ENCODE results near the gene SARS1.
"Not testable (repeated sequence)": the region's sequence is repeated elsewhere in the genome, so short reads cannot be mapped to it uniquely, and the experiment has no call there.

SARS1 gene

GRCh38 chr1:109193653-109194590 is 19.8 kb upstream of the SARS1 start:
- DNase-seq: peak; percentile 15

DNA sequence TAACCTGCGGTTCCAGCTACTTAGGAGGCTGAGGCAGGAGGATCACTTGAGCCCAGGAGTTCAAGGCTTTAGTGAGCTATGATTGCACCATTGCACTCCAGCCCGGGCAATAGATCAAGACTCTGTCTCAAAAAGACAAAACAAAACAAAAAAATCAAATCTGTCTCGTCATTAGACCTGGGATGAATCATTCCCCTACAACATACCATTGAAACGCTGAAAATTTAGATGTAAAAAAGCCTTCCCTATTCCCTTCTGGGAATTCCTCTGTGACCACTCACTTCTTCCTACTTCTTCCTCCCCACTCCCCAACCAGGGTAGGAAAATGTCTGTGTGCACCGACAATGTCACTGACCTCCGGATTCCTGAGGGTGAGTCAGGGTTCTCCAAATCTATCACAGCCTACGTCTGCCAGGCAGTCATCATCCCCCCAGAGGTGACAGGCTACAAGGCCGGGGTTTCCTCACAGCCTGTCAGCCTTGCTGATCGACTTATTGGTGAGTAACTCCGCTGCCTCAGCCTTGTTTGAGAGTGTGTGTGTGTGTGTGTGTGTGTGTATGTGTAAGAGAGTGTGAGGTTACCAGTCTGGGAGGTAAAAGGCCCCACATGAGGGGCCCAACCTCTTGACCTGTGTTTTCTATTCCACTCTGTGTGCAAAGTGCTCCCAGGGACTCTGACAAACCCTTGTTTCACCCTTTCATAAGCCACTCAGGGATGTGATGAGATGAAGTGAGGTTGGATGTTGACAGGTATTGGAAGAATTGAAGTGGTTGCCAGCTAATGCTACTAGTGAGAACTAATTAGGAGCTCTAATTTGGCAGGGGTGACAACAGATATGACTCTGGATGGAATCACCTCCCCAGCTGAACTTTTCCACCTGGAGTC is 16.3 kb upstream of the SARS1 start:
- no peak for DNase-seq

DNA sequence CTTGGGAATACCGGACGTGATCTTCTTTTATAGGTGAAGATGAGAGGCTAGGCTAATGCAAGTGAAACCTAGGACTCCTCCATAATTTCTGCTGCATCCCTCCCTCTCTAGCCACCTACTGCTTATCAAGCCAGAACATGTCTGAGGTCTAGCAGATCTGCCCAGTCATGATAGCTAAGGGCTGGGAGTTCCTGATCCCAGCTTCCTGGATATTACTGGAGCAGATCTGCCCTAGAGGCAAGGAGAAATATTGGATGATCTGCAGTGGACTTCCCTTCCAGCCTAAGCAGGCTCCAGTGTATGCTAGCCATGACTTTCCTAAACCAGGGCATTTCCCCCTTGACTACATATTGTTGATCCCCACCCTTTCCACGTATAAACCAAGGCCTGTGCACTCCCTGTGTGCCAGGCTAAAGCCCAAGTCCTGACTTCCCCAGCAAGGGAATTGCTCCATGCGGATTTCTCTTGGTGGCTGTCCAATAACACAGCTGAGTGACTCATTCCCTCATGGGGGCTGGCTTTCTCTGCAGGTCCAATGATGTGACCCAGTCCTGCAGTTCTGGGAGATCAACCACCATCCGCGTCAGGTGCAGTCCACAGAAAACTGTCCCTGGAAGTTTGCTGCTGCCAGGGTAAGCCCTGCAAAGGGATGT is 15.5 kb upstream of the SARS1 start:
- DNase-seq: no peak

- DNase-seq: no peak
These were observed 15.0 kb upstream of the SARS1 start for GRCh38 chr1:109198745-109199144.

DNA sequence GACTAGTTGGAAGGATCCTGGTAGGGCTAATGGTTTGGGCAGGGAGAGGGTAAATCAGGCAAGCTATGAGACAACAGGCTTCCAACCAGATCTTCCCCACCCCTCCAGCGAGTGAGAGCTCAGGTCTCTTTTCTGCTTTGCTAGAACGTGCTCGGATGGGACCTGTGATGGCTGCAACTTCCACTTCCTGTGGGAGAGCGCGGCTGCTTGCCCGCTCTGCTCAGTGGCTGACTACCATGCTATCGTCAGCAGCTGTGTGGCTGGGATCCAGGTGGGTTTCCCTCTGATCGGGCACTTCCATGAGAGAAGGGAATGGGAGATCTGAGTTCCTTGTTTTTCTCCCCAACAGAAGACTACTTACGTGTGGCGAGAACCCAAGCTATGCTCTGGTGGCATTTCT is 14.0 kb upstream of the SARS1 start:
- no peak for DNase-seq

DNA sequence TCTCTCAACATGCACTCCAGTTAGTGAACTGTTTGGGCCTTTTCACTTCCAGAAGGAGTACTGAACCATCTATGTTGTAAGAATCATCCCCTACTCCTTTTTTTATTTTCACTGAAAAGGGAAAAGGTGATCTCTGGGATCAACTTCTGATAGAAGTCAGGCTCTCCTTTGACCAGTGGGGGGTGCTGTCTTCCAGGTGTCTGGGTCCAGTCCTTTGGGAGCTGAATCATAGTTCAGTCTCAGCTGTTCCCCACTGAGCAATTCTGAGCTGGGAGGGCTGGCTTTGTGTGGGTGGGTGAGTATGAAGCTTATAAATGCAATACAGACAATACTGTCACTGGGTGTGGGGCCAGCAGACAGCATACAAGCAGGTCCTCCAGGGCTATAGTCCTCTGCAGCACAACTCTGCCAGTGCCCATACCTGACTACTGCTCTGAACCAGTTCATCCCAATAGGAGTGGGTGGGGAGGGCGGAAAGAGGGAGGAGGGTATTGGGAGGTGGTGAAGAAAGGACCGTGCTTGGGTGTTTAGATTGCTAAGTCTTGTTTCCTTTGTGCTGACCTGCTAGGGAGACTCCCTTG is 12.5 kb upstream of the SARS1 start:
- DNase-seq: no peak

GRCh38 chr1:109204484-109204883 is 9.2 kb upstream of the SARS1 start:
- no peak for DNase-seq

- no peak for DNase-seq
These were observed 7.4 kb upstream of the SARS1 start for GRCh38 chr1:109206339-109206738.

DNA sequence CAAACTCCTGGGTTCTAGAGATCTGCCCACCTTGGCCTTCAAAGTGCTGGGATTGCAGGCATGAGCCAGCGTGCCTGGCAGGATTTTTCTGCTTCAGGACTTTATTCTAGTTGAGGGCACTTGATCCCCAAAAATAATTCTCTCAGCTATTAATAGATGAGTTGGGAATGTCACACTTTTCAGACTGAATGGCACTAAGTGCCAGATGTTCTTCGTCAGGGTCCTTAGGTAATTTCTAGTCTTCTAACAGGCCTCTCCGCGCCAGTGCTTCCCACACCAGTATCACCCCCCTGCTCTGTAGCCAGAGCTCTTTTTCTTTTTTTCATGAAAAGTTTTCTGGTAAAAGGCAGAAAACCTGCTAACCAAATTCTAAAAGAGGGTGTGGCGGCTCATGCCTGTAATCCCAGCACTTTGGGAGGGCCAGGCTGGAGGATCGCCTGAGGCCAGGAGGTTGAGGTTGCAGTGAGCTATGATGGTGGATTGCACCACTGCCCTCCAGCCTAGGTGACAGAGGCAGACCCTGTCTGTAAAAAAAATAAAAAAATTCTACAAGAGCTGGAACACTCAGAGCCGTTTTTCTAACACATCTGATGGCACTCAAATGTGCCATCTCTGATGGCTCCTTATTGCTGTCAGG is 6.1 kb upstream of the SARS1 start:
- no peak for DNase-seq

- no peak for DNase-seq
These were observed 5.3 kb upstream of the SARS1 start for GRCh38 chr1:109208394-109208793.

DNA sequence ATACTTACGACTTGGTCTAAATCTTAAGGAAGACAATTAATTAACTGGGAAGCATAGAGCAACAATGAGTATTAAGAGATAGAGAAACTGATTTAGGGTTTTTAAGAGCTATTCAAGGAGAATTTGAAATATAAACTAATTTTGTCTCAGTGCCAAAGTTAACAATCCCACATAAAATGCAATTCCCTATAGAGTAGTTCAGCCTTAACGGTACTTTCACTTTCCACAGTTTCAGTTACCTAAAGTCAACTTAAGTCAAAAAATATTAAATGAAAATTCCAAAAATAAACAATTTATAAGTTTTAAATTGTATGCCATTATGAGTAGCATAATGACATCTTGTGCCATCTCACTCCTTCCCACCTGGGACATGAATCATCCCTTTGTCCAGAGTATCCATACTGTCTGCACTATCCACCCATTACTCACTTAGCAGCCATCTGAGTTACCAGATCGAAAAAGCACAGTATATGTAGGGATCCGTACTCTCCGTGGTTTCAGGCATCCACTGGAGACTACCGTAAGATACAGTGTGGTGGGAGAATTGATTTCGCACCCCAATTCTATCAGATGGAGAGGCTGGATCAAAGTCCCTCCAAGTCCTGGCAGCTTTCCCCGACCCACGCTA is 4.8 kb upstream of the SARS1 start:
- DNase-seq: no peak

DNA sequence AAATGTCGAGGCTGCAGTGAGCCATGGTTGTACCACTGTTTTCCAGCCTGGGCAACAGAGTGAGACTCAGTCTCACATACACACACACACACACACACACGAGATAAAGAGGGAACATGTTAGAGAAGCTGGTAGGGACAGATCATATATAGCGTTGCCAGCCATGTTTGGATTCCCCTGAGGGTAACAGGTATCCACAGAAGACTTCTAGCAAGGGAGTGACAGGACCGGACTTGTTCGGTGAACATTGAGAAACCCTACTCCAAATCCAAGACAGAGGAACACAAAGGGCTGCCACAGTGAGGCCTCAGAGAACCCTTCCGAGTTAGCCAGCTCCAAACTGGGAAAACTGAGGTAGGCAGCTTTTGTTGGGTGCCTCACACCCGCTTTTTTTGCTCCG is 3.7 kb upstream of the SARS1 start:
- no peak for DNase-seq

GRCh38 chr1:109213345-109213823 is 334 bp upstream of the SARS1 start:
- DNase-seq: no peak

DNA sequence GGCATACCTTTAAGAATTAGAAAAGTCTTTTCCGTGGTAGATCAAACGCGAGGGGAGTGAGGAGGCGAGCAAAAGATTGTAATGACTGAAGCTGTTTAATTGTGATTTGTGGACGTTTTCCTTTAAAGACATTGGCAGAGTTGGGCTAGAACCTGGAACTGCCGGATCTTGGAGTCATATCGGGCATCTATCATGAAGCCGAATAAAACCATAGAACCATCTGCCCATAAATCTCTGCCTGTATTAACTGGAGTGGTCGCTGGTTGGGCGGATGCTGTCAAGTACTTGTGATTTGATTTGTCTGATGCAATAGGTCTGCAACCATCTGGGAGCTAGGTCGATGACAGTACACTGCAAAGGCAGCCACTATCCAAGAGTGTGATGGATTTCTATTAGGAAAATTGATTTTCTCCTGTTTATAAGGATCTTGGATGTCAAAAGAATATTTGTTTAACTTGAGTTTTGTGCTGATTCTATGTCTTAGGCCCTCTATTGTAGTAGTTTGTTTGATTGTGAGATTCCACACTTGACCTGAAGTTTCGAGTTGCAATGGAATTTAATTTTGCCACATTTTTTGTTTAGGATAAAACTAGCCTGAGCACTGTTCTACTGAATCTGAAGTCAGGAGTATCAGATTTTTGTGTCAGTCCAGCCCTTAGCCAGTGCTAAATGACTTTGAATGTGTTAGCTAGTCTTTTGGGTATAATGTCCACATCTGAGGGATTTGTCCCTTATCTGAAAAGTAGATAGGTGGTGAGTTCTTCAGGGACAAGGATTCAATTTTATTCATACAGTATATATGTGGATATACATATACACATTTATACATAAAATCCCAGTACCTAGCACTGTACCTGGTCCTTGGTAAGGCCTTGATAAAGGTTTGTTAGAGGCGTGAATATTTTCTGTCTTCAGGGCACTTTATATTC is 1.2 kb downstream of the SARS1 start:
- DNase-seq: no peak

- no peak for DNase-seq
These were observed 2.9 kb downstream of the SARS1 start for GRCh38 chr1:109216662-109217061.

- DNase-seq: no peak
These were observed 4.8 kb downstream of the SARS1 start for GRCh38 chr1:109218516-109218915.

GRCh38 chr1:109221201-109221600 is 7.5 kb downstream of the SARS1 start:
- not testable (repeated sequence) for DNase-seq

- DNase-seq: no peak
These were observed 11.6 kb downstream of the SARS1 start for GRCh38 chr1:109225308-109225707.

- DNase-seq: no peak
These were observed 12.2 kb downstream of the SARS1 start for GRCh38 chr1:109225711-109226445.

- no peak for DNase-seq
These were observed 14.4 kb downstream of the SARS1 start for GRCh38 chr1:109228167-109228566.

Data from central memory CD4-positive, alpha-beta T cell (primary cell).